Body of pancreas (tissue), 4 donors: ENCODE data around the gene SLC34A3. TPM values are rescaled to one million over a fixed set of nuclear protein-coding genes. Genes with fewer than 3 reads are reported as not detected.

Source experiments
- ATAC-seq: fragments of 150-250 bp; one replicate; pipeline ENCODE4 v1.9.1; 2016
- DNase-seq, 4 donors: peaks; one replicate each; pipeline ENCODE4 v3.0.0-alpha.2; 2019
- H3K27ac ChIP-seq, 4 donors: fragments of 200-600 bp; sonication (generic); 1 replicate in 3 of 4; 2 replicates in 1 of 4; pipeline versions ENCODE4 v1.5.1 to v1.6.1; 2016 to 2019; ENCODE audit warnings: mild to moderate bottlenecking in 1 of 4, mixed read lengths in 1 of 4, moderate library complexity in 1 of 4
- H3K27me3 ChIP-seq, 2 donors: fragments of 200-600 bp; sonication (generic); one replicate each; pipeline ENCODE4 v1.6.0; 2016; ENCODE audit warnings: mild to moderate bottlenecking in 1 of 2
- H3K36me3 ChIP-seq, 2 donors: fragments of 200-600 bp; sonication (generic); replicated peaks in 1 of 2; 2 replicates each; pipeline ENCODE4 v1.5.1; 2016; ENCODE audit warnings: low read depth in 2 of 2; ENCODE audit not compliant: insufficient read depth in 1 of 2
- H3K4me1 ChIP-seq: fragments of 200-600 bp; sonication (generic); one replicate; pipeline ENCODE4 v1.6.0; 2016
- H3K4me3 ChIP-seq, 2 donors: fragments of 200-600 bp; sonication (generic); 1 replicate in 1 of 2; 2 replicates in 1 of 2; pipeline ENCODE4 v1.5.1; 2016 to 2019
- H3K9me3 ChIP-seq, 3 donors: fragments of 200-600 bp; sonication (generic); 1 replicate in 2 of 3; 2 replicates in 1 of 3; pipeline ENCODE4 v1.5.1; 2016
- POLR2A ChIP-seq, 3 donors: fragments of 450-650 bp; IDR thresholded peaks; one replicate each; pipeline ENCODE4 v1.6.1; 2016; ENCODE audit warnings: antibody characterized with exemption in 3 of 3, mild to moderate bottlenecking in 2 of 3
- WGBS, 2 donors: methylation state at CpG; one replicate each; pipeline ENCODE4 v1.1.5; 2017; 5-methylcytosine and 5-hydroxymethylcytosine counted together
- intact Hi-C: fragments of 100-400 bp; cut with DNase I; formaldehyde crosslinking; loops from one replicate; pipeline ENCODE4 v1.15.1; 2023
- total RNA-seq, 2 donors: library from RNA; depleted of rRNA; stranded (reverse); fragments of >200 nt; gene quantifications; one replicate each; pipeline ENCODE4 v1.1.0, GENCODE V29; 2016
- TF ChIP-seq, protein P1 (sequence below), 7 experiments: fragments of 450-650 bp in 4 of 7; fragments of 200-600 bp in 3 of 7; sonication (generic) in 3 of 7; IDR thresholded peaks; one replicate each; pipeline ENCODE4 v1.5.1; 2016 to 2019; ENCODE audit warnings: antibody characterized with exemption in 7 of 7

Gene SLC34A3
- total RNA-seq, 2 donors from 2014 or later = 0.33 TPM; not detected in 1

- H3K9me3 ChIP-seq = no peaks in the 10 kb centered on the region
- no peaks in the 10 kb centered on the region for H3K27me3 ChIP-seq
- TF ChIP-seq POLR2A (IDR thresholded peaks at IDR 0.05) = no peak
- TF ChIP-seq, protein P1, sequence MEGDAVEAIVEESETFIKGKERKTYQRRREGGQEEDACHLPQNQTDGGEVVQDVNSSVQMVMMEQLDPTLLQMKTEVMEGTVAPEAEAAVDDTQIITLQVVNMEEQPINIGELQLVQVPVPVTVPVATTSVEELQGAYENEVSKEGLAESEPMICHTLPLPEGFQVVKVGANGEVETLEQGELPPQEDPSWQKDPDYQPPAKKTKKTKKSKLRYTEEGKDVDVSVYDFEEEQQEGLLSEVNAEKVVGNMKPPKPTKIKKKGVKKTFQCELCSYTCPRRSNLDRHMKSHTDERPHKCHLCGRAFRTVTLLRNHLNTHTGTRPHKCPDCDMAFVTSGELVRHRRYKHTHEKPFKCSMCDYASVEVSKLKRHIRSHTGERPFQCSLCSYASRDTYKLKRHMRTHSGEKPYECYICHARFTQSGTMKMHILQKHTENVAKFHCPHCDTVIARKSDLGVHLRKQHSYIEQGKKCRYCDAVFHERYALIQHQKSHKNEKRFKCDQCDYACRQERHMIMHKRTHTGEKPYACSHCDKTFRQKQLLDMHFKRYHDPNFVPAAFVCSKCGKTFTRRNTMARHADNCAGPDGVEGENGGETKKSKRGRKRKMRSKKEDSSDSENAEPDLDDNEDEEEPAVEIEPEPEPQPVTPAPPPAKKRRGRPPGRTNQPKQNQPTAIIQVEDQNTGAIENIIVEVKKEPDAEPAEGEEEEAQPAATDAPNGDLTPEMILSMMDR (IDR thresholded peaks at IDR 0.05) = no peak
- DNase-seq = peak in 3 of 4 donors; percentile 47 to 65 (median 61)
- H3K4me3 ChIP-seq = peak overlapping the region; percentile 56 to 63
- WGBS, 2 donors = 35 to 36% methylated on average over 14 to 21 of the region's 21 CpGs
- peaks cover 50% of the 10 kb centered on the region for H3K4me1 ChIP-seq
- H3K27ac ChIP-seq = peak overlapping the region; percentile 63 to 84 (median 72)
- intact Hi-C loops = no loop called here
- H3K36me3 ChIP-seq = peaks cover 0 to 2% of the 10 kb centered on the region in 2 donors
- ATAC-seq = peak; percentile 26
These were observed 23.3 kb downstream of the SLC34A3 start for GRCh38 chr9:137253717-137254623.

GRCh38 chr9:137254624-137255447 lies 24.1 kb downstream of the SLC34A3 start, which contains the start of gene NELFB:
NELFB (plus strand) TSS chr9:137255327.
- Histone ChIP-seq H3K4me3 (peak within 1 kb of the TSS; percentile 97 to 99), H3K27me3 (no peaks in the 10 kb centered on the region), H3K27ac (peak within 1 kb of the TSS; percentile 63 to 84 (median 73)), H3K36me3 (peaks cover 0 to 3% of the 10 kb centered on the region in 2 donors), H3K4me1 (peaks cover 44% of the 10 kb centered on the region), H3K9me3 (no peaks in the 10 kb centered on the region)
- intact Hi-C loops = no loop called here
- DNase-seq (peak; percentile 92 to 94 (median 94)), ATAC-seq (peak; percentile 94)
- peak; percentile 37 to 78 (median 67) for TF ChIP-seq POLR2A (IDR thresholded peaks at IDR 0.05)
- TF ChIP-seq, protein P1 (IDR thresholded peaks at IDR 0.05) = peak in 2 of 7 experiments; percentile 25 to 42
- WGBS, 2 donors = 1 to 3% methylated on average over 14 to 77 of the region's 105 CpGs

DNA sequence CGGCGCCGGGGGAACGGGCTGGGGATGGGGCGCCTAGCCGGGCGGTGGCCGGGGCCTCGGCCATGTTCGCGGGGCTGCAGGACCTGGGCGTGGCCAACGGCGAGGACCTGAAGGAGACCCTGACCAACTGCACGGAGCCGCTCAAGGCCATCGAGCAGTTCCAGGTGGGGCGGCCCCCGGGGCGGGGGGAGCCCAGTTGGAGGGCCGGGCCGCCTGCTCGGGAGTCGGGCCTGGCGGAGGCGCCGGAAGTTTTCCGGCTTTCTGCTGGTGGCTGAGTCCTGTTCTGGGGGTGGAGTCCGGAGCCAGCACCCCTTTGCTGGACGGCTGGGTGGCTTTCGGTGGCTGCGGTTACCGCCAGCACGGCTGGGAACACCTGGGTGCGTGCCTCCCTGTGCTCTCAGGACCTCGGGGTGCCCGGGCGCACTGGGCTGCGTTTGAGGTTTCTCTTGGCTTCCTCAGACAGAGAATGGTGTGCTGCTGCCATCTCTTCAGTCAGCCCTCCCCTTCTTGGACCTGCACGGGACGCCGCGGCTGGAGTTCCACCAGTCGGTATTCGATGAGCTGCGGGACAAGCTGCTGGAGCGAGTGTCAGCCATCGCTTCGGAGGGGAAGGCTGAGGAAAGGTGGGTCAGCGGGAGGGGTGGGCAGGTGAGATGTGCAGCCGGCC lies 24.9 kb downstream of the SLC34A3 start:
- intact Hi-C loops = no loop called here
- H3K27ac ChIP-seq = peak overlapping the region; percentile 33 to 84 (median 73)
- peaks cover 0 to 3% of the 10 kb centered on the region in 2 donors for H3K36me3 ChIP-seq
- peak; percentile 61 to 72 (median 66) for DNase-seq
- no peaks in the 10 kb centered on the region for H3K27me3 ChIP-seq
- 0 to 2% methylated on average over 3 to 51 of the region's 51 CpGs for WGBS, 2 donors
- H3K4me3 ChIP-seq = peak overlapping the region; percentile 97 to 99
- no peaks in the 10 kb centered on the region for H3K9me3 ChIP-seq
- peak; percentile 40 for ATAC-seq
- H3K4me1 ChIP-seq = peaks cover 36% of the 10 kb centered on the region
- TF ChIP-seq POLR2A (IDR thresholded peaks at IDR 0.05) = no peak
- TF ChIP-seq, protein P1 (IDR thresholded peaks at IDR 0.05) = no peak

DNA sequence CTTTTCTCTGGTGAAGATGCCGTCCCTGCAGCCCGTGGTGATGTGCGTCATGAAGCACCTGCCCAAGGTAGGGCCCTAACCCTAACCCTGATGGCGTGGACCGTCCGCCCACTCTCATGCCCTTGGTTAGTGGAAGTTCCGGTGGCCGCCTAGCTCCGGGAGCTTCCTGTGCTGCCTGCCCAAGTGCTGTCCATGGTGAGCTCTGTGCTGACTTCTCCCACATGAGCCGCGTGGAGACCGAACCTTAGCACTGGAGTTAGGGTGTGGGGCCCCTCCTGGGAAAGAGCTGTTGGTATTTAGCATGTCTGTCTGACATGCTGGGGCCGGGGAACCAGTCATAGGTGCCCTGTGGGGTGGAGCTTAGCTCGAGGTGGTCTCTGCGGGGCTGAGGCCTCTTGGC lies 25.7 kb downstream of the SLC34A3 start:
- Histone ChIP-seq H3K27ac (no peak overlapping the region), H3K36me3 (peaks cover 0 to 3% of the 10 kb centered on the region in 2 donors), H3K4me3 (no peak overlapping the region), H3K4me1 (peaks cover 32% of the 10 kb centered on the region), H3K9me3 (no peaks in the 10 kb centered on the region), H3K27me3 (no peaks in the 10 kb centered on the region)
- TF ChIP-seq, protein P1 (IDR thresholded peaks at IDR 0.05) = no peak
- 79 to 85% methylated on average over 5 to 15 of the region's 15 CpGs for WGBS, 2 donors
- DNase-seq (no peak), ATAC-seq (no peak)
- intact Hi-C loops = no loop called here
